H1 (cell line): Measurements from ENCODE around the gene LRP3. TPM values are rescaled to one million over a fixed set of nuclear protein-coding genes. Genes with fewer than 3 reads are reported as not detected.
A peak's percentile ranks its signal among the peaks of the same experiment; 100 is the strongest.

Experiments used
- RAD21 ChIP-seq, 2 experiments: IDR thresholded peaks in 1 of 2; conservative IDR thresholded peaks in 1 of 2; 2 replicates each; pipeline ENCODE4 v1.6.1; 2011; ENCODE audit warnings: low read depth in 2 of 2, low read length in 2 of 2, improper control_type of control experiment in 1 of 2, inconsistent platforms in 1 of 2, mild to moderate bottlenecking in 1 of 2, moderate library complexity in 1 of 2
- polyA plus RNA-seq, 7 experiments: library from polyadenylated mRNA; depleted of rRNA in 3 of 7; stranded (reverse) in 5 of 7; unstranded in 2 of 7; fragments of >200 nt in 5 of 7; fragments of 200-250 nt in 2 of 7; gene quantifications; 1 replicate in 5 of 7; 2 replicates in 1 of 7; 4 replicates in 1 of 7; pipeline versions ENCODE4 v1.2.1 to v1.2.3, GENCODE V29; 2011 to 2013; ENCODE audit warnings: missing spikeins in 2 of 7, mixed read lengths in 2 of 7
- total RNA-seq: library from RNA; stranded (reverse); fragmentation: NEBNext Ultra II Directional; extraction: Animal tissue kit (Norgen Biotek cat#: 25700); gene quantifications from 2 replicates; pipeline ENCODE4 v1.2.1, GENCODE V29; 2021
- TF ChIP-seq, protein P1 (sequence below): fragments of 300-600 bp; sonication (generic); IDR thresholded peaks from 2 replicates; pipeline ENCODE4 v1.7.1; 2012; ENCODE audit warnings: low read length, moderate library complexity, mild to moderate bottlenecking, inconsistent platforms; ENCODE audit not compliant: insufficient replicate concordance
- TF ChIP-seq, protein P2 (sequence below), 3 experiments: IDR thresholded peaks; 1 replicate in 2 of 3; 2 replicates in 1 of 3; pipeline versions ENCODE4 v1.5.1 to v1.6.1; 2011; ENCODE audit warnings: low read length in 3 of 3, mild to moderate bottlenecking in 3 of 3, inconsistent platforms in 2 of 3, low read depth in 1 of 3, moderate library complexity in 1 of 3; ENCODE audit not compliant: insufficient read depth in 1 of 3; ENCODE audit errors: control extremely low read depth in 1 of 3

The LRP3 gene
- total and polyA plus RNA-seq, 2 of the 8 experiments (the other 6 are each of a cell fraction or from before 2014, with no cell fraction given) = 30.3 to 33.7 TPM

DNA sequence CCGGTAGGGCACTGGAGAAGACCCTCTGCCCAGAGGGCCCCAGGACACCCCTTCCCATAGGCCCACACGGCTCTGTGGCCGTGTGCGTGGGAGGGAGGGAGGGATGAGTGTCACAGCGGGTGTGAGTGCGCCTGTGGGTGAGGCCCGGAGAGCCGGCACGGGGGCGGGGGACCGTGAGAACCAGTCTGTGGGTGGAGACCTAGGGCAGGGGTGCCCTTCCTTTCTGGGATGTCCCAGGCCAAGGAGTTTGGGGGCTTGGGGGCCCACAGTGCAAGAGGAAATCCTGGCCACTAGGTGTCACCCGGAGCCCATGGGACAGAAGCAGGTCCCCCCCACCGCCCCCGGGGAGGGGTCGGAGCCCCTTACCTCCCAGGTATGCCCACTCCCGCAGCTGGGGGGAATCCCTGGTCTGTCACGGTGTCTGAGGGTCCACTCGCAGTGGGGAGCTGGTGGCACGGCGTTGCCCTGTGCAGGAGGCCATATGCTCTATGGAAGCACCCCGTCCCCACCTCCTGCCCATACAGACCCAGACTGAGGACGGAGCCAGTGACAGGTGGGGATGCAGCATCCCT is 47.5 kb downstream of the LRP3 start (continued):
- TF ChIP-seq, protein P1, sequence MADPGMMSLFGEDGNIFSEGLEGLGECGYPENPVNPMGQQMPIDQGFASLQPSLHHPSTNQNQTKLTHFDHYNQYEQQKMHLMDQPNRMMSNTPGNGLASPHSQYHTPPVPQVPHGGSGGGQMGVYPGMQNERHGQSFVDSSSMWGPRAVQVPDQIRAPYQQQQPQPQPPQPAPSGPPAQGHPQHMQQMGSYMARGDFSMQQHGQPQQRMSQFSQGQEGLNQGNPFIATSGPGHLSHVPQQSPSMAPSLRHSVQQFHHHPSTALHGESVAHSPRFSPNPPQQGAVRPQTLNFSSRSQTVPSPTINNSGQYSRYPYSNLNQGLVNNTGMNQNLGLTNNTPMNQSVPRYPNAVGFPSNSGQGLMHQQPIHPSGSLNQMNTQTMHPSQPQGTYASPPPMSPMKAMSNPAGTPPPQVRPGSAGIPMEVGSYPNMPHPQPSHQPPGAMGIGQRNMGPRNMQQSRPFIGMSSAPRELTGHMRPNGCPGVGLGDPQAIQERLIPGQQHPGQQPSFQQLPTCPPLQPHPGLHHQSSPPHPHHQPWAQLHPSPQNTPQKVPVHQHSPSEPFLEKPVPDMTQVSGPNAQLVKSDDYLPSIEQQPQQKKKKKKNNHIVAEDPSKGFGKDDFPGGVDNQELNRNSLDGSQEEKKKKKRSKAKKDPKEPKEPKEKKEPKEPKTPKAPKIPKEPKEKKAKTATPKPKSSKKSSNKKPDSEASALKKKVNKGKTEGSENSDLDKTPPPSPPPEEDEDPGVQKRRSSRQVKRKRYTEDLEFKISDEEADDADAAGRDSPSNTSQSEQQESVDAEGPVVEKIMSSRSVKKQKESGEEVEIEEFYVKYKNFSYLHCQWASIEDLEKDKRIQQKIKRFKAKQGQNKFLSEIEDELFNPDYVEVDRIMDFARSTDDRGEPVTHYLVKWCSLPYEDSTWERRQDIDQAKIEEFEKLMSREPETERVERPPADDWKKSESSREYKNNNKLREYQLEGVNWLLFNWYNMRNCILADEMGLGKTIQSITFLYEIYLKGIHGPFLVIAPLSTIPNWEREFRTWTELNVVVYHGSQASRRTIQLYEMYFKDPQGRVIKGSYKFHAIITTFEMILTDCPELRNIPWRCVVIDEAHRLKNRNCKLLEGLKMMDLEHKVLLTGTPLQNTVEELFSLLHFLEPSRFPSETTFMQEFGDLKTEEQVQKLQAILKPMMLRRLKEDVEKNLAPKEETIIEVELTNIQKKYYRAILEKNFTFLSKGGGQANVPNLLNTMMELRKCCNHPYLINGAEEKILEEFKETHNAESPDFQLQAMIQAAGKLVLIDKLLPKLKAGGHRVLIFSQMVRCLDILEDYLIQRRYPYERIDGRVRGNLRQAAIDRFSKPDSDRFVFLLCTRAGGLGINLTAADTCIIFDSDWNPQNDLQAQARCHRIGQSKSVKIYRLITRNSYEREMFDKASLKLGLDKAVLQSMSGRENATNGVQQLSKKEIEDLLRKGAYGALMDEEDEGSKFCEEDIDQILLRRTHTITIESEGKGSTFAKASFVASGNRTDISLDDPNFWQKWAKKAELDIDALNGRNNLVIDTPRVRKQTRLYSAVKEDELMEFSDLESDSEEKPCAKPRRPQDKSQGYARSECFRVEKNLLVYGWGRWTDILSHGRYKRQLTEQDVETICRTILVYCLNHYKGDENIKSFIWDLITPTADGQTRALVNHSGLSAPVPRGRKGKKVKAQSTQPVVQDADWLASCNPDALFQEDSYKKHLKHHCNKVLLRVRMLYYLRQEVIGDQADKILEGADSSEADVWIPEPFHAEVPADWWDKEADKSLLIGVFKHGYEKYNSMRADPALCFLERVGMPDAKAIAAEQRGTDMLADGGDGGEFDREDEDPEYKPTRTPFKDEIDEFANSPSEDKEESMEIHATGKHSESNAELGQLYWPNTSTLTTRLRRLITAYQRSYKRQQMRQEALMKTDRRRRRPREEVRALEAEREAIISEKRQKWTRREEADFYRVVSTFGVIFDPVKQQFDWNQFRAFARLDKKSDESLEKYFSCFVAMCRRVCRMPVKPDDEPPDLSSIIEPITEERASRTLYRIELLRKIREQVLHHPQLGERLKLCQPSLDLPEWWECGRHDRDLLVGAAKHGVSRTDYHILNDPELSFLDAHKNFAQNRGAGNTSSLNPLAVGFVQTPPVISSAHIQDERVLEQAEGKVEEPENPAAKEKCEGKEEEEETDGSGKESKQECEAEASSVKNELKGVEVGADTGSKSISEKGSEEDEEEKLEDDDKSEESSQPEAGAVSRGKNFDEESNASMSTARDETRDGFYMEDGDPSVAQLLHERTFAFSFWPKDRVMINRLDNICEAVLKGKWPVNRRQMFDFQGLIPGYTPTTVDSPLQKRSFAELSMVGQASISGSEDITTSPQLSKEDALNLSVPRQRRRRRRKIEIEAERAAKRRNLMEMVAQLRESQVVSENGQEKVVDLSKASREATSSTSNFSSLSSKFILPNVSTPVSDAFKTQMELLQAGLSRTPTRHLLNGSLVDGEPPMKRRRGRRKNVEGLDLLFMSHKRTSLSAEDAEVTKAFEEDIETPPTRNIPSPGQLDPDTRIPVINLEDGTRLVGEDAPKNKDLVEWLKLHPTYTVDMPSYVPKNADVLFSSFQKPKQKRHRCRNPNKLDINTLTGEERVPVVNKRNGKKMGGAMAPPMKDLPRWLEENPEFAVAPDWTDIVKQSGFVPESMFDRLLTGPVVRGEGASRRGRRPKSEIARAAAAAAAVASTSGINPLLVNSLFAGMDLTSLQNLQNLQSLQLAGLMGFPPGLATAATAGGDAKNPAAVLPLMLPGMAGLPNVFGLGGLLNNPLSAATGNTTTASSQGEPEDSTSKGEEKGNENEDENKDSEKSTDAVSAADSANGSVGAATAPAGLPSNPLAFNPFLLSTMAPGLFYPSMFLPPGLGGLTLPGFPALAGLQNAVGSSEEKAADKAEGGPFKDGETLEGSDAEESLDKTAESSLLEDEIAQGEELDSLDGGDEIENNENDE = no peak
- TF ChIP-seq, protein P2, sequence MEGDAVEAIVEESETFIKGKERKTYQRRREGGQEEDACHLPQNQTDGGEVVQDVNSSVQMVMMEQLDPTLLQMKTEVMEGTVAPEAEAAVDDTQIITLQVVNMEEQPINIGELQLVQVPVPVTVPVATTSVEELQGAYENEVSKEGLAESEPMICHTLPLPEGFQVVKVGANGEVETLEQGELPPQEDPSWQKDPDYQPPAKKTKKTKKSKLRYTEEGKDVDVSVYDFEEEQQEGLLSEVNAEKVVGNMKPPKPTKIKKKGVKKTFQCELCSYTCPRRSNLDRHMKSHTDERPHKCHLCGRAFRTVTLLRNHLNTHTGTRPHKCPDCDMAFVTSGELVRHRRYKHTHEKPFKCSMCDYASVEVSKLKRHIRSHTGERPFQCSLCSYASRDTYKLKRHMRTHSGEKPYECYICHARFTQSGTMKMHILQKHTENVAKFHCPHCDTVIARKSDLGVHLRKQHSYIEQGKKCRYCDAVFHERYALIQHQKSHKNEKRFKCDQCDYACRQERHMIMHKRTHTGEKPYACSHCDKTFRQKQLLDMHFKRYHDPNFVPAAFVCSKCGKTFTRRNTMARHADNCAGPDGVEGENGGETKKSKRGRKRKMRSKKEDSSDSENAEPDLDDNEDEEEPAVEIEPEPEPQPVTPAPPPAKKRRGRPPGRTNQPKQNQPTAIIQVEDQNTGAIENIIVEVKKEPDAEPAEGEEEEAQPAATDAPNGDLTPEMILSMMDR (IDR thresholded peaks at IDR 0.05; ENCODE audit: control extremely low read depth in 1 of 3, insufficient read depth in 1 of 3, low read depth in 1 of 3, low read length in 3 of 3) = peak; percentile 63 to 72 (median 64)
- TF ChIP-seq RAD21 (IDR thresholded peaks at IDR 0.05 in 1 of 2, conservative IDR thresholded peaks at IDR 0.05 in 1 of 2; ENCODE audit: low read depth in 2 of 2, low read length in 2 of 2) = peak; percentile 85
- TF ChIP-seq, all 59 proteins: peak for 2
